Spleen (tissue), 11 donors: Measurements from ENCODE around the gene SEPTIN1. TPM values are rescaled to one million over a fixed set of nuclear protein-coding genes. Genes with fewer than 3 reads are reported as not detected.
"Not testable (repeated sequence)": the region's sequence is repeated elsewhere in the genome, so short reads cannot be mapped to it uniquely, and the experiment has no call there.

Source experiments
- DNase-seq: peaks from one replicate; pipeline ENCODE4 v3.0.0-alpha.2; 2020
- H3K27ac ChIP-seq, 8 donors: fragments of 200-600 bp; sonication (generic) in 7 of 8; 1 replicate in 4 of 8; 2 replicates in 4 of 8; pipeline versions ENCODE4 v1.5.0 to v1.8.0; 2016 to 2021; ENCODE audit warnings: inconsistent platforms in 4 of 8, mild to moderate bottlenecking in 4 of 8, moderate library complexity in 1 of 8
- H3K27me3 ChIP-seq, 7 donors: fragments of 200-600 bp; sonication (generic) in 6 of 7; replicated peaks in 1 of 7; 1 replicate in 4 of 7; 2 replicates in 3 of 7; pipeline versions ENCODE4 v1.5.0 to v1.8.0; 2016 to 2021; ENCODE audit warnings: inconsistent platforms in 3 of 7, mild to moderate bottlenecking in 1 of 7
- H3K36me3 ChIP-seq, 6 donors: fragments of 200-600 bp; sonication (generic) in 5 of 6; 1 replicate in 4 of 6; 2 replicates in 2 of 6; pipeline versions ENCODE4 v1.5.0 to v1.8.0; 2016 to 2021; ENCODE audit warnings: inconsistent platforms in 2 of 6
- H3K4me1 ChIP-seq, 6 donors: fragments of 200-600 bp; sonication (generic) in 5 of 6; 1 replicate in 3 of 6; 2 replicates in 3 of 6; pipeline versions ENCODE4 v1.5.0 to v1.8.0; 2016 to 2021; ENCODE audit warnings: inconsistent platforms in 3 of 6
- H3K4me3 ChIP-seq, 8 donors: fragments of 200-600 bp; sonication (generic) in 7 of 8; 1 replicate in 4 of 8; 2 replicates in 4 of 8; pipeline versions ENCODE4 v1.5.0 to v1.8.0; 2016 to 2021; ENCODE audit warnings: inconsistent platforms in 4 of 8, mild to moderate bottlenecking in 4 of 8, moderate library complexity in 2 of 8
- H3K9me3 ChIP-seq, 8 donors: fragments of 200-600 bp; sonication (generic) in 7 of 8; 1 replicate in 4 of 8; 2 replicates in 4 of 8; pipeline versions ENCODE4 v1.5.0 to v1.8.0; 2016 to 2021; ENCODE audit warnings: inconsistent platforms in 4 of 8
- CTCF ChIP-seq, 11 experiments: fragments of 200-600 bp in 7 of 11; fragments of 450-650 bp in 4 of 11; sonication (generic) in 4 of 11; IDR thresholded peaks in 8 of 11; conservative IDR thresholded peaks in 3 of 11; 1 replicate in 7 of 11; 2 replicates in 4 of 11; pipeline versions ENCODE4 v1.4.0 to v1.8.0; 2016 to 2021; ENCODE audit warnings: antibody characterized with exemption in 11 of 11, inconsistent platforms in 4 of 11, mild to moderate bottlenecking in 1 of 11
- POLR2A ChIP-seq, 3 donors: fragments of 450-650 bp; IDR thresholded peaks; one replicate each; pipeline ENCODE4 v1.5.1; 2017; ENCODE audit warnings: antibody characterized with exemption in 3 of 3, mild to moderate bottlenecking in 1 of 3
- POLR2AphosphoS5 ChIP-seq, 3 donors: sonication (generic); formaldehyde crosslinking; IDR thresholded peaks; one replicate each; pipeline ENCODE4 v1.5.1; 2017; ENCODE audit warnings: antibody characterized with exemption in 3 of 3
- WGBS, 5 donors: extraction: QIAGEN DNeasy Blood & Tissue Kit in 3 of 5; methylation state at CpG; one replicate each; pipeline versions ENCODE4 v1.1.5 to v1.1.7; 2013 to 2018; 5-methylcytosine and 5-hydroxymethylcytosine counted together
- intact Hi-C: fragments of 100-400 bp; cut with DNase I; formaldehyde crosslinking; loops from one replicate; pipeline ENCODE4 v1.15.0; 2023; ENCODE audit warnings: low total_unique reads
- polyA plus RNA-seq, 3 donors: library from polyadenylated mRNA; stranded (reverse); fragments of 200-250 nt; gene quantifications; one replicate each; pipeline ENCODE4 v1.2.1, GENCODE V29; 2013
- total RNA-seq, 7 donors: library from RNA; depleted of rRNA in 3 of 7; stranded (reverse); fragments of >200 nt in 3 of 7; fragmentation: NEBNext Ultra II Directional in 4 of 7; extraction: Animal tissue kit (Norgen Biotek cat#: 25700) in 4 of 7; gene quantifications; one replicate each; pipeline versions ENCODE4 v1.1.0 to v1.2.1, GENCODE V29; 2016 to 2021
- donor health status: healthy with polysubstance abuse.
- donor health status: DM: no; HTN: no; CAD: no; lungs with moderate emphysema.
- donor health status: DM: no; HTN: no; CAD: no.
- donor health status: Bipolar disorder and iron deficiency.
- donor health status: healthy.
- donor health status: DM: no; HTN: no; CAD: no.
- donor health status: DM: yes; HTN: yes; CAD: no.

Gene SEPTIN1
- total and polyA plus RNA-seq, 10 donors = 38.5 to 199 (median 84.2) TPM

- Histone ChIP-seq H3K9me3 (no peaks in the 10 kb centered on the region), H3K36me3 (peaks cover 0 to 48% (median 29%) of the 10 kb centered on the region in 6 donors), H3K4me3 (no peak overlapping the region), H3K4me1 (peaks cover 2 to 46% (median 31%) of the 10 kb centered on the region in 6 donors), H3K27ac (no peak overlapping the region), H3K27me3 (no peaks in the 10 kb centered on the region)
- no peak for TF ChIP-seq POLR2A (IDR thresholded peaks at IDR 0.05)
- TF ChIP-seq CTCF (IDR thresholded peaks at IDR 0.05 in 8 of 11, conservative IDR thresholded peaks at IDR 0.05 in 3 of 11) = no peak
- TF ChIP-seq POLR2AphosphoS5 (IDR thresholded peaks at IDR 0.05) = no peak
- WGBS, 5 donors = 92 to 97% (median 95%) methylated on average over 8 of the region's 8 CpGs
- intact Hi-C loops = no loop called here
- DNase-seq = peak; percentile 28
Measured at GRCh38 chr16:30348113-30348512, 34.2 kb downstream of the SEPTIN1 start.

- TF ChIP-seq POLR2A (IDR thresholded peaks at IDR 0.05) = no peak
- H3K27me3 ChIP-seq = no peaks in the 10 kb centered on the region
- DNase-seq = no peak
- peaks cover 2 to 27% (median 21%) of the 10 kb centered on the region in 6 donors for H3K4me1 ChIP-seq
- H3K36me3 ChIP-seq = peaks cover 0 to 30% (median 11%) of the 10 kb centered on the region in 6 donors
- WGBS, 5 donors = 92 to 100% (median 94%) methylated on average over 3 of the region's 3 CpGs
- intact Hi-C loops = no loop called here
- no peaks in the 10 kb centered on the region for H3K9me3 ChIP-seq
- H3K27ac ChIP-seq = no peak overlapping the region
- H3K4me3 ChIP-seq = no peak overlapping the region
Measured at GRCh38 chr16:30346286-30346685, 36.1 kb downstream of the SEPTIN1 start.

GRCh38 chr16:30343491-30343820 is 38.9 kb downstream of the SEPTIN1 start:
- H3K4me3 ChIP-seq, intact Hi-C loops, H3K27me3 ChIP-seq, H3K9me3 ChIP-seq, H3K4me1 ChIP-seq, H3K36me3 ChIP-seq, H3K27ac ChIP-seq, DNase-seq: not testable (repeated sequence)
- WGBS, 5 donors = 88 to 94% (median 89%) methylated on average over 11 of the region's 11 CpGs

- peaks cover 0 to 3% (median 0%) of the 10 kb centered on the region in 6 donors for H3K4me1 ChIP-seq
- H3K27me3 ChIP-seq = no peaks in the 10 kb centered on the region
- TF ChIP-seq POLR2AphosphoS5 (IDR thresholded peaks at IDR 0.05) = no peak
- no peak for TF ChIP-seq CTCF (IDR thresholded peaks at IDR 0.05 in 8 of 11, conservative IDR thresholded peaks at IDR 0.05 in 3 of 11)
- TF ChIP-seq POLR2A (IDR thresholded peaks at IDR 0.05) = no peak
- no peak overlapping the region for H3K4me3 ChIP-seq
- intact Hi-C loops = no loop called here
- WGBS, 5 donors = 90 to 92% (median 91%) methylated on average over 24 to 32 of the region's 32 CpGs
- no peak overlapping the region for H3K27ac ChIP-seq
- DNase-seq = no peak
- peaks cover 0 to 8% (median 0%) of the 10 kb centered on the region in 6 donors for H3K36me3 ChIP-seq
- H3K9me3 ChIP-seq = no peaks in the 10 kb centered on the region
Measured at GRCh38 chr16:30342751-30343490, 39.4 kb downstream of the SEPTIN1 start.

- intact Hi-C loops, H3K9me3 ChIP-seq, H3K27me3 ChIP-seq, H3K27ac ChIP-seq, H3K36me3 ChIP-seq, DNase-seq, H3K4me3 ChIP-seq: not testable (repeated sequence)
- peaks cover 0 to 12% (median 7%) of the 10 kb centered on the region in 6 donors for H3K4me1 ChIP-seq
- WGBS, 5 donors = 90 to 93% (median 91%) methylated on average over 8 of the region's 8 CpGs
Measured at GRCh38 chr16:30341971-30342370, 40.4 kb downstream of the SEPTIN1 start.
